NCI-H82 (cell line): Measurements from ENCODE around the gene DPM1.

Experiments used
- DNase-seq: peaks from one replicate; lab custom pipeline; 2025; lab: John Stamatoyannopoulos, UW

Gene DPM1

DNA sequence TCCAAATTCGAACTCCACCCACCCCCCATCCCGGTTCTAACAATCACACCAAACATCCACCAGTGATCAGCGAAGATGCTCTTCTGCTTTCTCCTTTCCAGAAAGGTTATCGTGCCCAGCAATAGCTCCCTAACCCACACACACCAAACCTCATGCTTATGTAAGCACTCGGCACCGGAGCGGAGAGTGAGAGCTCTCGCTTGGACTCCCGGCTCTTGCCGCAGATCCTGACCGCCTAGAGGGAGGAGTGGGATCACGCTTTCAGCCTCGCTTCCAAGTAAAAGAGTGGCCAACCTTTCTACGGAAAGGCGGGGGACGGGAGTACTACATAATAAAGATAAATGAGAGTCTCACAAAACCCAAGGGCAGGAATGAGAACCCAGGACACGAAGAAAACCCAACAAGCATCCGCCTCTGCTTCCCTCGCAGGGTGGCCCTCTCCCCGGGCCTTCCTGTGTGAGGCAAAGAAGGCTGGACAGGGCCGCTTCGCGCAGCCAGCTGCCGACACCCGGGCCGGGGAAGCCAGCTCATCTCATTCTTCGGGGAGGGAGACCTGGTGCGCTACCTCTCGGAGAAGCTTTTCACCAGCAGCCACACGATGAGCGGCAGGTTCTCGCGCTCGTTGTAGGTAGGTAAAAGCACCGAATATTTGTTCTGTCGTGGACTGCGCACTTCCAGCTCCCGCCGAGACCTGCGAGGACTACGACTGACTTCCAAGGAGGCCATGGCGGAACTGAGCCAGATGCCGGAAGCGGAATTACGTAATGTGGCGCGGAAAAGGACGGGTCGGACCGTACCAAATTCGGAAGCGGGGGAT lies at the start of gene DPM1:
Gene DPM1, minus strand, starts transcription at position 735 of the 817 bp plus-strand sequence. Its CDS starts 9 bp downstream, at position 726.
- DNase-seq, result peak; percentile 96

DNA sequence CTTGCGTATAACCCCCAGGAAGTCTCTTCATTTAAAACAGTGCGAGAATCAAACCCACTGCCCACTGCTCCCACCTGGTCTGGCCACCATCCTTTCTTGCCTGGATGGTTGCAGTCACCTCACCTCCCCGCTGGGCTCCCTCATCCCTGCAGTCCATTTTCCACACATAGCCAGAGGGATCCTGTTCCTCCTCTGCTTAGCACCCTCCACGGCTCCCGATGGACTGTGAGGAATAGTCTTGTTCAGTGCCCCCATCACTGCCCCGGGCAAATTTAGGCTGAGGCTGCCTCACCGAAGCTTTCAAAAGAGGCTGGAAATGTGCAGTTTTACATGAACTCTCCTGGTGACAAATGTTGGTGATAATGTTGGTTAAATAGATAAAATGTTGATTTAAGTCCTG lies 46.9 kb upstream of the DPM1 start:
- no peak for DNase-seq

DNA sequence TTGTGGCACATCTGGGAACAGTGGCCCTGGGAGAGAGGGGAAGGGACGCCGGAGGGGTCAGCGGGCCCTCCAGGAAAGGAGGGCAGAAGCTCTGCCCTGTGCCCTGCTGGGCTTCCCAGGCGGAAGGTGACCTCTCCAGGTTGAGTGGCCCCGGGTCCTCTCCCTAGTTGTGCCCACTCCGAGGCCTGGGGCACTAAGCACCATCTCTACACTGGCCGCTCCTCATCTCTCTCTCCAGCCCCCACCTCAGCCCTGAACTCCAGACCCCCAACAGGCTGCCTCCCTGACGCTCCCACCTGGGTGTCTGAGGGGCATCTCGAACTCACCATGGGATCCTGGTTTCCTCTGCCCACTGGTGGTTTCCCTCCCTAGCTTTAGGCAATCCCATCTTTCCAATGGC lies 46.4 kb upstream of the DPM1 start:
- no peak for DNase-seq

DNA sequence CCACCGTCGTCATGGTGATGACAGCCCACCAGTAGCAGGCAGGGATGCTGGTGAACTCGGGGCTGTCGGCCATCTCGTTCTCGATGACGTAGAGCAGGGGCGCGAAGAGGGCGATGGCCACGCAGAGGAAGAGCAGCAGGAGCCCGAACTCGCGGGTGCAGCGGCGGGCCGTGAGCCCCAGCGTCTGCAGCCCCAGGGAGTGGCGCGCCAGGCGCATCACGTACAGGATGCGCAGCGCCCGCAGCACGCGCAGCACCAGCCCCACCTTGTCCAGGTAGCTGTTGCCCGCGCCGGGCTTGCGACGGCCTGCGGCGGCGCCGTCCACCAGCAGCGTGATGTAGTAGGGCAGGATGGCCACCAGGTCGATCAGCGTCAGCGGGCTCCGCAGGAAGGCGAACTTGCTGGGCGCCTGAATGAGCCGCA lies 46.0 kb upstream of the DPM1 start:
- no peak for DNase-seq

DNA sequence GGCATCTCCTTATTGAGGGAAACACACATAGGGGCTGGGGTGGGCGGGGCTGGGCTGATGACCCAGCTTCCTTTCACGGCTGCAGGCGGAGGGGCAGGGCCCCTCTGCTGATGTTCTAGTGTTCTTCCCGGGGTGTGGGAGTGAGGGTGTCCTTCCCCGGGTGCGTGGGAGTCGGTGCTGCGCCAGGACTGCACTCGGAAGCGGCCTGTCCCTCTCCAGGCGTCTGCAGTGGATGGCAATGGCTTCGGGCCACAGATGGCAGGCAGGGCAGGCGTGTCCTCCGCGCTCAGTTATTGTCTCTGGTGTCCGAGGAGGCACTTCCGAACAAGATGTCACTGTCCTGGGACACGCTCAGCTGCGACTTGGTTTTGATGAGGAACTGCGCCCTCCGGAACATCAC lies 45.4 kb upstream of the DPM1 start:
- no peak for DNase-seq

DNA sequence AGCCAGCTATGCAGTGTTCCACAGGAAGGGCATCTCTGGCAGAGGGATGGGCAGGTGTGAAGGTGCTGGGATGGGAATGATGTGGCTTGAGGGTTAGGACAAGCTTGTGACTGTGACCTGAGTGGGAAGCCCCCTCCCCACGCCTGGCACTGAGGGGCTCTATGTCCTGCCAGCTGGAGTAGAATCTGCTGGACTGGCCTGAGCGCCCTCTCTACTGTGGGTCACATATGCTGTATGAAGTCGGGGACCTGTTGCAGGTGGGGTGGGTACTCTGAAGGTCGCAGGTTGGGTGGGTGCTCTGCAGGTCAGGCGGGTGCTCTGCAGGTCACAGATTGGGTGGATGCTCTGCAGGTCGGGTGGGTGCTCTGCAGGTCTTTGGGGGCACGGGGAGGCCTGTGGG lies 44.3 kb upstream of the DPM1 start:
- DNase-seq, result no peak

DNA sequence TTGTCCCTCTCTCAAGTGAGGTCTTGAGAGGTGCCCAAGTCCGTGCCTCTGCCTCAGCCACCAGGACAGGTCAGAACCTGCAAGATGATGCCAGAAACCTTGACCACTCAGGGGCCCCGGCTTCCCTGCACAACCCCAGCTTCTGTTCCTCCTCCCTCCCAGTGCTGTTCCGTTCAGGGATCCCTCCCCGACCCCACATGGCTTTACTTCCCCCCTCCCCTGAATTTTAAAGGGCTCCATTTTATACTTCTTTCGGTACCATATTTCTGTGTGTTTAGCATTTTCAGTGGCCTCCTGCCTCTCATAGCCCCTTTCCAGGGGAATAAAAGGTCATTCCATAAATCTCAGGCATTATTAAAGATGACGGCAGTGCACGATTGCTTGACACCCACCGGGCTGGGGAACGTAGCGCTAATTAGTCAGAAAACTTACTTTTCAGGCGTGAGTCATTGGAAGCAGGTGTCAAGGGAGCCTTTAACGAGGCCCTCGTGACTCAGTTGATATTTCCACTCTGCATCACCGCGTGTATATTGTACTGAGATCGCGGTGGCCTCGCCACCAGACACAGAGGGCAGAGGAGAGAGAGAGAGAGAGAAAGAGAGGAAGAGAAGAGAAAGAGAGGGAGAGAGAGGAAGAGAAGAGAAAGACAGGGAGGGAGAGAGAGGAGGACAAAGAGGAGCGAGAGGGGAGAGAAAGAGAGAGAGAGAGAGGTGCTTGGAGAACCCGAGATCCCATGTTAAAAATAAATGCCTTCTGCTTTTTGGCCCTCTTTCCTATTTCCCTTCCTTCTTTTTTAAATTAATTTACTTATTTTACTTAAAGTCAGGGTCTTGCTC lies 43.3 kb upstream of the DPM1 start:
- DNase-seq, result no peak

DNA sequence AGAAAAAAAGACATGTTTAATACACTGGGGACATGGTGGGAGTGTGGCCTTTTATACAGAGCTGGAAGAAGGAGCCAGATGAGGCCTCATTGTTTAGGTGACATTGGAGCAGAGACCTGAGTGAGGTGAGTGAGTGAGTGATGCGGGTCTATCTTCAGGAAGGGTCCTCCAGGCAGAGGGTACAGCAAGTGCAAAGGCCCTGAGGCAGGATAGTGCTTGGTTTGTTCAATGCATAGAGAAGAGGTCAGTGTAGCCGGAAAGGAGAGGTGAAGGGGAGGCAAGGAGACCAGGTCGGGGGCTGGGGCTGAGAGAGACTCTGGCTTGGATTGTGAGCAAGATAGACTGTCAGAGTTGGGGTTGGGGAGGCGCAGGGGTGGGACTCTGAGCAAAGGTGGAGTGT lies 41.0 kb upstream of the DPM1 start:
- no peak for DNase-seq

DNA sequence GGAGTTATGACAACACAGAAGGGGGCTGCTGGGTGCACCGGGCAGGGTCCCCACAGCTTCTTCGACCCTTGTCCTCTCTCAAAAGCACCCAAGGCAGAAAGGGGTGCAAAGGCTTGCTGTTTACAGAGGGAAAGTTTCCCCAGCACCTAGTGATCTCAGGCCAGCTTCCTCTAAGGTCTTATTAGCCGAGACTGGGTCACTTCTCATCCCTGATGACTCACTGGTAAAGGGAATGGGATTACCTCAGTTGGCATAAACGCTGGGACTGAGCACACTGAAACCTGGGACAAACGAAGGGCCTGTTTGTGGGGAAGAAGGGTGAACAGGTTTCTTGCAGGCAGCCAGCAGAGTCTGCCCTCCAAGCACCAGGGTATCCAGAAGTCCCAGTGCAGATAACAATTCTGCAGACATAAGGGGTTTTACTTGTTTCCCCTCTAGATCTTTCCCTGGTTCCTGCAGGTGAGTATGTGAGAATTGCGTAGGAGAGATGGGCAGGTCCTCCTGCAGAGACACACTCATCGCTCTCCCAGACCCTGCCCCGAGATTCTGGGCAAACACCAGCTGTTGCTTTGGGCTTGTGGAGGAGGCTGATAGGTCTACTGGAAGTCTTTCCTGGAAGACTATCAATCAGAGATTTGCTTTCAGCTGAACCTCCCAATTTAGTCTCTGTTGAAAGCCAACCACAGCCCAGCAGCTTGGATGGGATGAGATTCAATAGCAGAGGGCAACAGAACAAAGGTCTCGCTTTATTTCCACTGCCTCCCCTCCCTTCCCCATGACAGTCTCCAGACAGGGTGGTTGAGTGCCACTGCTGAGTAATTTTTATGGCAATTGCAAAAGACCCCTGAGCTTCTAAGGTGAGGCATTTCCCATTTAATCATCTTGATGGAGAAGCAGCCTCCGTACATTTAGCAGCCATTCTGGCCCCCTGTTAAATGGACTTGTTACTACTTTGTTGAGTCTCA lies 38.9 kb upstream of the DPM1 start:
- peak; percentile 19 for DNase-seq

DNA sequence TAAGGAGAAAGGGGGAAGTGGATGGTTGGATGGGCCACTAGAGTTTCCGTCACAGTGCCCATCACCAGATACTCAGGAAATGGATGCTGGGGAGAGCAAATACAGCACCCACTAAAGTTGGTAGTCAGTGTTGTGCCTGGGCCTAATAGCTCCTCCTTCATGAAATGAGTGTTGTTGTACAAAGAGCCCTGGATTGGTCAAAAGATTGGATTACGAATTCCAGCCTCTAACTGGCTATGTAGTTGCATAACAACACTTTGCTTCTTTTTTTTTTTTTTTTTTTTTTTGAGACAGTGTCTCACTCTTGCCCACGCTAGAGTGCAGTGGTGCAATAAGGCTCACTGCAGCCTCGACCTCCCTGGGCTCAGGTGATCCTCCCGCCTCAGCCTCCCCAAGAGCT lies 37.2 kb upstream of the DPM1 start:
- DNase-seq, result no peak

DNA sequence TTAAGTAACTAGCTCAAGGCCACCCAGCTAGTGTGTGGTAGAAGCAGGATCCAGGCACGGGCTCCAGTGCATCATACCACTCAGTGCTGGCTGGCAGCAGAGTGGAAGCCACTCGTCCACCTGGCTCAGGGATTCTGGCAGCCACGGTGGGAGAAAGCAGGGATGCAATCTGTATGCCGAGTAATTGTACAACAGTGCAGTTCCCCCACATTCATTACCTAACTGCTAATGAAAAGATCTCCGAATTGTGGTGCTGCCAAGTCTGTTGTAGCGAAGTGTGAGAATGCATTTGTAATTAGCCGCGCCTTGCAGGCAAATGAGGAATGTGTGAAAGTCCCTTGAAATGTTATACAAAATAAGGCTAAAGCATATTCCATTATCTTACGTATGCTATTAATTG lies 35.5 kb upstream of the DPM1 start:
- DNase-seq, result no peak

DNA sequence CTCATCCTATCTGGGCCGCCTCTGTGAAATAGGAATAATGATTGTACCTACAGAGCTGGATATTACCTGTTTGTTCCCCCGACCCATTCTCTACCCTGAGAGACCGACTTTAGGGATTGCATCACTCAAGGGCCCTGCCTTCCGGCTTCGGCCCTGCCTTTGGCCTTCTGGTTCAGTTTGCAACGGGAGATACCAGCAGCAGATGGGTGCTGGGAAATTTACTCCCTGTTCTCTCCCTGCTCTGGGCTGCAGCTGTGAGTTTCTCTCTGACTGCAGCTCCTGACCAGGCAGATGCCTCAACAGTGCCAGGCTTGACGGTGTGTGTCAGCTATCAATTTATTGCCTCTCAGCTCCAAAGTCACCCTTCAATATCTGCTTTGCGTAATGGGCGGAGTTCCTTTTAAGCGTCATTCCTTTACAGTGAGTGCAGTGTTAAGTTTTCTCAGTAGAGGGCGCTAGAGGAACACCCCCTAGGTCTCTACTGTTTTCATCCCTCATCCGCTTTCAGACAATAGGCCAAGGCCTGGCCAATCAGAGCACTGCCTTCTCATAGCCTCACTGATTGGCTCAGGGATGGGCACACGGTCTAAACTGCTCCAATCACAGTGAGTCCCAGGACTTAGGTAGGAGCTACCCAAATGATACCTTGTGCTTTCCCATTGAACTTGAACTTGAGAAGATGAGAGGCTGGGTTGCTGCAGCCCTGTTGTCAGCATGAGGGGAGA lies 34.6 kb upstream of the DPM1 start:
- DNase-seq, result peak; percentile 89

DNA sequence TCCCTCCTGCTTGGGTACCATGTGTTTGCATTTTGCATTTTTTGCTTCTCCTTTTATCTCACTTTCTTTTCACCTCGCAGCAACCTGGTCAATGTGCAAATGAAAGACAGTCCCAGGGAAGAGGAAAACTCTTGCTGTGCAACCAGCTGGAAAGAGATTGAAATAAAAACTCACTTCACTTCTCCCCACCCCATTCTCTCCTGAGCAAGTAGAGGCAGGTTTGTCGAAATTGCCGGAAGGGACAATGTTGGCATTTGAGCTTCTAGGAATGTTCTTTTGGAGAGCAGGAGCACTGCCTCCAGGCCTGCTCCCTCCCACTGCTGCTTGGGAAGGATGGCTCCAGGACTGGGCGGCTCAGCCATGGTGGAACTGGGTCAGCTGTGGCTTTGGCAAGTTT lies 34.0 kb upstream of the DPM1 start:
- DNase-seq, result no peak

DNA sequence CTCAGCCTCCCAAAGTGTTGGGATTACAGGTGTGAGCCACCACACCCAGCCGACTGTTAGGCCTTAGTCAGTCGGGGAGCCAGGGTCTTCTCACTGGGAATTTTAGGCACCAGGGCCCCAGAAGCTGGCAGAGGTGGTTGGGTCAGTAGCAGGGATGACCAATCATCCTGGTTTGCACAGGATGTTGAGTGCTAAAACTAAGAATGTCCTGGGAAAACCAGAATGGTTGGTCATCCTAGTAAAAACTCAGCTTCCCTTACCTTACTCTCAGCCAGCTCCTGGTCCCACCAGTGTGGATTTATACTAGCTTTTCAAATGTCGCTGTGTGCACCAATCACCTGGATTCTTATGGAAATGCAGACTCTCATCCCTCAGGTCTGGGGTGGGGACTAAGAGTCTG lies 32.7 kb upstream of the DPM1 start:
- no peak for DNase-seq

DNA sequence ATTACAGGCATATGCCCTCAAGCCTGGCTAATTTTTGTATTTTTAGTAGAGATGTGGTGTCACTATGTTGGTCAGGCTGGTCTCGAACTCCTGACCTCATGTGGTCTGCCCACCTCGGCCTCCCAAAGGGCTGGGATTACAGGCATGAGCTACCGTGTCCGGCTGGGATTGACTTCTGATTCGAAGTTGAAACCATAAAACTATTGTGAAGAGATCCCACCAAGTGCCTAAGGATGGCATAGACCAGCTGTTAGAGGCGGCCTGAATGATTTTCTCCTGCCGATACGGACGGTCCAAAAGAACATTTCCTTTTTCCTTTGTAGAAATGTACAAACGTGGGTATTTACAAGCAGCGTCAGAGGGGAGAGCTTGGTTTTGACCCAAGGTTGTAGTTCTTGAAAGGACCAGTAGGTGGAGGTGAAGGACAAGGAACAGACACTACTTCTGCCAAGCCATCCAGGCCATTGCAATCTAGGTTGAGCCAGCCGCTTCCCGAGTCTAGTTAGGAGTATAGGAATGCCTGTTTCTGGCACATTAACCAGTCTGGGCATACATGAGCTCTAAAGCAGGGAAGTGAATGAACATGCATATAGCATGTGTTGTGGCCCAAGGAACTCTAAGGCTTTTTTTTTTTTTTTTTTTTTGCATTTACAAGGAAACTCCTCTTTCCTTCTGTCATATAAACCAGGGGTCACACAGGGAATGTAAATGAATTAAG lies 29.3 kb upstream of the DPM1 start:
- DNase-seq, result peak; percentile 92

DNA sequence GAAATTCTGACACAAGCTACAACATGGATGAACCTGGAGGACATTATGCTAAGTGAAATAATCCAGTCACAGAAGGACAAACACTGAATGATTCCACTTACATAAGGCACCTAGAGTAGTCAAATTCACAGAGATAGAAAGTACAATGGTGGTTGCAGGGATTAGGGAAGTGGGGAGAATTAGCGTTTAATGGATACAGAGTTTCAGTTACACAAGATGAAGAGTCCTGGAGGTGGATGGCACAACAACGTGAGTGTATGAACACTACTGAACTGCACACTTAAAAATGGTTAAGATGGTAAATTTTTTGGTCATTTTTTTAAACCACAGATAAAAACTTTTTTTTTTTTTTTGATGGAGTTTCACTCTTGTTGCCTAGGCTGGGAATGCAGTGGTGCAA lies 25.0 kb upstream of the DPM1 start:
- DNase-seq, result no peak

DNA sequence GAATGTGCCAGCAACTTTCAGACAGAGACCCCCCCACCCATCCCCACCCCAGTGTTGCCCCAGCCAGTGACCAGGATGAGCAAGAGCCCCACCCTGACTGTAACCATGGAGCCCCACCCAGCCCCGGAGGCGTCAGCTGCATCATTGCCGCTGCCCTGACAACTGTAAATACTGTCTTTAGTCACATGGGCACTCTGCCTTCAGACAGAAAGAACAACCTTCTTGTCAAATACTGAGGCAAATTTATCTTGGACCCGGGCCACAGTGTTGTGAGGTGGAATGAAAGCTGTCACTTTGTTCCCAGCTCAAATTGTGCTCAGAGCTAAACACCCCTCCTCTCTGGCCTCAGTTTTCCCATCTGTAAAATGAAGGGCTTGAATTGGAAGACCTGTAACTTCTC lies 24.0 kb upstream of the DPM1 start:
- DNase-seq, result no peak

DNA sequence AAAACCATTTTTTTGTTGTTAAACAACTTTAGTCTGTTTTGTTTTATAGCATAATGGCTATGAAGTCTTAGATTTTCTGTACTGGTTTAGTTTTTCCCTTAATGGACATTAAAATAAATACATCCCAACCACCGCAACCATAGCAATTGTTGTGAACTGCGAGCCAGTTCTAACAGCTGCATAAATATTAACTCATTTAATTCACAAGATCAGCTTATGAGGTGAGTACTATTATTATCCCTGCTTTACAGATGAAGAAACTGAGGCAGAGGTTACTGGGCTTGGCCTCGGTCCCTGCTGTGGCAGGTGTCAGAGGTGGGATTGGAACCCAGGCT lies 23.3 kb upstream of the DPM1 start:
- no peak for DNase-seq

DNA sequence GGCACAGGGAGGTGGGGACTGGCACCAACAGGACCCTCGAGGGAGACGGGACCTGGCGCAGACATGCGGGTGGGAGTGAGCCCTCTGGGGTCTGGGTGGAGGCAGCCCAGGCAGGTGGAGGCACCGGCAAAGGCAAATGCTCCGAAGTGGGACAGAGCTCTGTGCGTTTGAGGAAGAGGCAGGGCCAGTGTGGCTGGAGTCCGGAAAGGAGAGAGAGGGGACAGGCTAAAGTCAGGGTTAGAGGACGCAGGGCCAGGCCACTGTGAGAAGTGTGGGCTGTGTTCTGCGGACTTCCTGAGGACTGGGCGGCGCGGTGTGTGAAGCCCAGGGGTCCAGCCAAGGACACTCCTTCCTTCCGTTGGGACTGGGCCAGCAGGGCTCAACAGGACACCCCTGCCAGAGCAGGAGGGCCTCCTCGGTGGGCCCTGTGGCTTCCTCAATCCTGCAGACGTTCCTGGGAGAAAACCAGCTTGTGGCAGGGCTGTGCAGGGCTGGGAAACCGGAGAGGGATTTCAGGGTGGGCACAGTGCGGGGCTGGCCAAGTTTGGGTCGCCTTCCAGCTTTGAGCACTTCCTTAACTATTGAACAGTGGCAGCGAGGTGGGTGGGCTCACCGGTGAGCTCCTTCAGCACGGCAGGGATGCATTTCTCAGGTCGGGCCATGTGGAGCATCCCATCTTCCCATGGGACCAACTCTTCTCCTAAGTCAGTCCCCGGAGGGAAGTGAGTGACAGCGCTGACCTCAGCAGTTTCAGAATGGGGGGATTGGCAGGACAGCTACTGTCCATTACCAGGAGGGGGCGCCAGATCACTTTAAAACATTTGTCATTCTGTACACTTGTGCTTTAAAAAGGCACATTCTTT lies 22.8 kb upstream of the DPM1 start:
- peak; percentile 89 for DNase-seq

DNA sequence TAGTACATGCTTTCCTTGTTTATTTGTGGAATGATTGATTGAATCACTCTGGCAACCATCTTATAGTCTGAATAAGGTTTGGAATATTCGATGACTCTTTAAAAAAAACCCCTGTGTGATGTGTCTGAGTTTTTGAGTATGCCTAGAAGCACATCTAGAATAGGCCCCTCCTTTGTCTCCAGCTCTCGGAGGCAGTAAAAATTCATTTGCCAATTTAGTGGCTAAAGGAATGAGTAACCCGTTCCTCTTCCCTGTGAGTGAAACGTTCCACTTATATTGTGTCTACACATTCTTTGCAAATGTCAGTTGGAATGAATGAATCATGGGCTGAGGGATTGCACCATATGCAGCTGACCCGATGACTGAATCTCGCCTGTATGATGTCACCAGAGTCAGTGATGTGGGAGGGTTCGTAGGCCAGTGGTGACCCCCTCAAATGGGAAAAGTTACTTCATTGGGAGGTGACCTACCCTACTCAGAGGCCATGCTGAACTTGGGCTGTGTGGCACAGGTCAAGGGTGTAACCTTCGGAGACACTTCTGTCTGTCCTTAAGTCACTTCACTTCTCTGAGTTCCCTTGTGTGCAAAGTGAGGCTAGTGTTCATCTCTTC lies 21.8 kb upstream of the DPM1 start:
- no peak for DNase-seq
